K562 treated with DMSO at 1 percent for 4 hours (cell line): ENCODE data around the gene SLPI. TPM values are rescaled to one million over a fixed set of nuclear protein-coding genes. Genes with fewer than 3 reads are reported as not detected.

ENCODE experiments used
- total RNA-seq: library from RNA; unstranded; fragments of 300-600 nt; gene quantifications from 2 replicates; pipeline ENCODE4 v1.2.3, GENCODE V29; 2022; ENCODE audit not compliant: insufficient read depth

The SLPI gene, protein sequence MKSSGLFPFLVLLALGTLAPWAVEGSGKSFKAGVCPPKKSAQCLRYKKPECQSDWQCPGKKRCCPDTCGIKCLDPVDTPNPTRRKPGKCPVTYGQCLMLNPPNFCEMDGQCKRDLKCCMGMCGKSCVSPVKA
- not detected in 2 replicates for total RNA-seq

DNA sequence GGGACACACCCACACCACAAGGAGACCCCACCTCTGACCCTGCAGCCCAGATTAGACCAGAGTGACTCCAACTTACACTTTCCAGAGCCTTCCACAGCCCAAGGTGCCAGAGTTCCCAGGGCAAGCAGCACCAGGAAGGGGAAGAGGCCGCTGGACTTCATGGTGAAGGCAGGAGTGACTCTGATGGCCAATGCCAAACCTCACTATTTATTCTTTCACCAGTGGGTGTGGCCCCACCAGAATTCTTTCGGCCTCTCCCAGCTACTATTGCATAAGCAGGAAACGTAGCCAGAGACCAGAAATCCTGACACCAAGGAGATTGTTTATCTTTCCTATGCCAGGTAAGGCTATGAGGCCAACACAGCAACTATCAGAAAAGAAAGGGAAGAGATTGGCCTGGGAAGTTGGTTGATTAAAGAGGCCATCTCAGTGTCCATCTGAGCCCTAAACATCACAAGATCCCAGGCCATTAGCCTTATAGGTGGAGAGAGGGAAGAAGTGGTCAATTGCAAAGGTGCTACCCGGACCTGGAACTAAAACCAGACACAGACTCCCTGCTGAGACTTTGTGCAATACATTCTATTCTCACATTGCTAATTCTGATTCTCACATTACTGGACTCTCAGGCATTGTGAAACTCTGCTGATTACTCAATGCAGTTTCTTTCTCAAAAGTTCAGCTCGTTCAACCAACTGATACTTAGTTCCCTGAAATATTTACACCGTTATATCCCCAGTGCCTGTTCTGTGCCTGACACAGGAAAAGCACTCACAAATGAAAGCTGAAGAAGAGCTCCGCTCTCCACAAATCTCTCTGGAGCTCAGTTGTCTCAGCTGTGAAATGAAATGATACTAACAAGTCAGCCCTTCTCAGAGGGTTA lies at the start of gene SLPI:
TSS of gene SLPI (minus strand) at position 182 of the 880 bp plus-strand sequence. CDS start at position 161, 21 bp downstream.

DNA sequence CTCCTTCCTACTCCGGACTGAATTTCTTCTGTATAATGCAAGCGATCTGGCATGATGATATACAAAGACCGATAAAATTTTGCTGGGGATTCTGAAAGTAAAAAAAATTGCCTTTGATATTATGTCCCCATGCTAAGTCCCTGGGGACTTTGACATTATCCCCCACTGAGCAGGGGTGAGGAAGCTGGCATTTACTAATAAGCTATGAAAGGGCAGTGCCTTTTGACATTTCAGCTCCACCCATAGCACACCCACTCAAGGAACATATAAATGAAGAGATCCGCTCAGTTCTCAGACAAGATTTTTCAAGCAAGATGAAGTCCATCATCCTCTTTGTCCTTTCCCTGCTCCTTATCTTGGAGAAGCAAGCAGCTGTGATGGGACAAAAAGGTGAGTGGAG lies 33.3 kb downstream of the SLPI start, which contains the start of gene SEMG2:
TSS of gene SEMG2 (plus strand) at position 298 of the 400 bp plus-strand sequence. CDS start at position 315, 17 bp downstream.

GRCh38 chr20:45206725-45207124 lies 47.6 kb downstream of the SLPI start, which contains the start of gene SEMG1:
TSS of gene SEMG1 (plus strand) at chr20:45207033. CDS start at chr20:45207054, 21 bp downstream.

Other genes with a start within 250 kb of the SLPI start
- not detected in 2 replicates for gene KCNS1, start 153.4 kb downstream of the SLPI start, total RNA-seq
- not detected in 2 replicates for gene WFDC5, start 139.4 kb downstream of the SLPI start, total RNA-seq
- gene WFDC12, start 130.1 kb downstream of the SLPI start, total RNA-seq = not detected in 2 replicates
- not detected in 2 replicates for gene PI3, start 79.7 kb downstream of the SLPI start, total RNA-seq
- gene SEMG1, start 47.5 kb downstream of the SLPI start, total RNA-seq = not detected in 2 replicates
- not detected in 2 replicates for gene SEMG2, start 33.2 kb downstream of the SLPI start, total RNA-seq
- not detected in 2 replicates for gene RBPJL, start 52.3 kb upstream of the SLPI start, total RNA-seq
- not detected in 2 replicates for gene MATN4, start 53.7 kb upstream of the SLPI start, total RNA-seq
- gene SDC4, start 93.9 kb upstream of the SLPI start, total RNA-seq = 10.1 and 13.5 TPM in 2 replicates
- gene SYS1, start 108.6 kb upstream of the SLPI start, total RNA-seq = 10.9 and 16.0 TPM in 2 replicates
- not detected in 2 replicates for gene TP53TG5, start 123.8 kb upstream of the SLPI start, total RNA-seq
- gene DBNDD2, start 153.7 kb upstream of the SLPI start, total RNA-seq = 66.5 and 84.8 TPM in 2 replicates
- 91.8 and 108 TPM in 2 replicates for gene PIGT, start 161.6 kb upstream of the SLPI start, total RNA-seq
- gene WFDC2, start 215.2 kb upstream of the SLPI start, total RNA-seq = not detected in 2 replicates